Hematopoietic multipotent progenitor cell treated with erythropoietin and hydrocortisone succinate and interleukin-3 and kit ligand, for 15 days (in vitro differentiated cells): ENCODE results near the gene SULT2B1.
"Not testable (repeated sequence)": the region's sequence is repeated elsewhere in the genome, so short reads cannot be mapped to it uniquely, and the experiment has no call there.

Experiments used
- DNase-seq: peaks from one replicate; pipeline ENCODE4 v3.0.0-alpha.2; 2015; ENCODE audit warnings: low spot score

SULT2B1 gene

DNA sequence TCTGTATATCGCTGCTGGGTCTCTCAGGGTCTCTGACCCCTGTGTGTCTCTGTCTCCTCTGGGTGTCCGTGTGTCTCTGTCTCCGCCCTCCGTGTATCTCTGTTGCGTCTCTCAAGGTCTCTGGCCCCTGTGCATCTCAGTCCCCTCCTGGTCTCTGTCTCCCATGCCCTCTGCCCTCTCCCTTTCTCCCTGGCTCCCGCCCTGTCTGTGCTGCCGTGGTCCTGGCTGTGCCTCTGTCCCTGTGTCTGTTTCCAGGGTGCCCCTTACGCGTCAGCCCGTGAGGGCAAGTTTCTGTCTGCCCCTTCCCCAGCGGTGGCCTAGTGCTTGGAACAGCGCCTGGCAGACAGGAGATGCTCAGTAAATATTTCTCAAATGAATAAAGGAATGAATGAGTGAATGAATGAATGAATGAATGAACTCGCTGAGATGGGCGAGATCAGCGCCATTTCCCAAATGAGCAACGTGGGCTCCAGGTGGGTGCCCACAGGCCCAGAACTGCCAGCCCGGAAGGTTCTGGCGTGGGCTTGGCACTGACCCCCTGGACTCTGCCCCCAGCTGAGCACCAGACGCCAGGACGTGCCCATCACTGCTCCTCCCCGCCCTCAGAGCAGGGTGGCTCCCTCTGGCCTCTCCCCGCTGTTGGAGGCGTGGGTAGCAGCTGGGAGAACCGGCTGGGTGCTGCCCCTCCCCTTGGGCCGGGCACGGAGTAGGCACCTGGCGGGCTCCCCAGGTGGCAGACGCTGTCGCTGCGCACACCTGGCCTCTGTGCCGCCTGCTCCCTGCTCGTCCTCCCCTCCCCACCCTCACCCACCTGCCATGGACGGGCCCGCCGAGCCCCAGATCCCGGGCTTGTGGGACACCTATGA, at the start of gene SULT2B1:
SULT2B1 (plus strand) TSS at position 736 of the 866 bp plus-strand sequence; CDS start at position 817, 81 bp downstream.
- no peak for DNase-seq

- no peak for DNase-seq
Observed at GRCh38 chr19:48502350-48503018, 49.5 kb upstream of the SULT2B1 start.

GRCh38 chr19:48506138-48506733, 45.7 kb upstream of the SULT2B1 start:
- peak; percentile 58 for DNase-seq

GRCh38 chr19:48507911-48508439, 44.0 kb upstream of the SULT2B1 start:
- no peak for DNase-seq

DNA sequence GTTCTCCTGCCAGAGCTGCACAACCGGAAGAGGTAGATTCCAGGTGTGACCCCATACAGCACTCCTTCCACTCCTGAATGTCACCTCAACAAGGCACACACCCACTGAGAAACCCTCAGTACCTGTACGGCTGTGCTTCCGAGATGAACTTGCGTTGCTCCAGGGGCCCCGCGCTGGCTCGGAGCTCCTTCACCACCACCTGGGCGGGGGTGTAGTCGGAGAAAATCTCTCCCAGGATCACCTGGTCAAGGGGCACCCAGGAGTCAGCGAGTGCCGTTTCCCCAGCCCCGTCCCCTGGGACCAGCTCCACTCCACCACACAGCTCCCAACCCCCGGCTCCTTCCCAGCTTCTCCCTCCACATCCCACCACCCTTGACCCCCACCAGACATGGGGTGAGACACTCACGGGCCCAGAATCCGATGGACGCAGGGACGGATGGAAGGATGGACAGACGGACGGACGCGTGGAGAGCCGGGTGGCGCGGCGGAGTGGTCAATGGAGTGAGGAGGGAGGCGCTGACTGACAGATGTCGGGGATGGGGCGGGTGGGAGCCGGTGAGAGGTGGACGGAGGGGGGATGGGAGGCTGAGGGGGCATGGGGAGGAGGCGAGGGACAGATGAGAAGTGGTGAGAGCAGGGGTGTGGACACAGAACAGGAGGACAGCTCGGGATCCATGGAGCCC, 43.1 kb upstream of the SULT2B1 start:
- DNase-seq = no peak

DNA sequence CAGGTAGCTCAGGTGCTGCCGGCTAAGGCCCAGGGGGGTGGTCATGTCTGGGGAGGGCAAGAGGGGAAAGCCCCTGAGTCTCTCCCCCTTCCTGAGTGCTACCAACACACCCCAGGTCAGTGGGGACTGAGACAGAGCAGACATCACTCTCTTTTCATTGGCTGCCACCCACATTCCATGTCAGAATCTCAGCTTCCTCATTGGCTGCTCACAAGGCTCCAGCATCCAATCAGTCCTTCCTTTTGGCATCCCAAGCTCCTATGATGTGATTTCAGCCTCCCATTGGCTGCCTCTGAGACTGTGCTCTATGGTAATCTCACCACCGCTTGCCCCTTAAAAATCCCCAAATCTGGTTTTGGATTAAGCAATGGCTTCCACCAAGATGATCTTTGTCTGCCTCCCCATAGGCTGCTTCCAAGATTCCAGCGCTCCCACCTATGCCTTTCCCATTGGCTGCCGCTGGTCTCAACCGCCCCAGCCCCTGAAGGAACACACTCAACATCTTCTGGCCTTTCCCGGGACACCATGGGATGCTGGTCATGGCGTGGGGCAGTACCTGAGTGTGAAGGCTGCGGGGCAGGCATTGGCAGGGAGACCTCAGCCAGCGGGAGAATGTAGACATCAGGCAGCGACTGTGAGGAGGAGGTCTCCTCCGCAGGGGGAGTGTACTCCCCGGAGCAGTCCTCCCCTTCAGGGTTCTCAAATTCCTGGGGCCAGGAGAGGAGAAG, 42.3 kb upstream of the SULT2B1 start:
- no peak for DNase-seq

- peak; percentile 70 for DNase-seq
Observed at GRCh38 chr19:48510421-48511268, 41.3 kb upstream of the SULT2B1 start.

DNA sequence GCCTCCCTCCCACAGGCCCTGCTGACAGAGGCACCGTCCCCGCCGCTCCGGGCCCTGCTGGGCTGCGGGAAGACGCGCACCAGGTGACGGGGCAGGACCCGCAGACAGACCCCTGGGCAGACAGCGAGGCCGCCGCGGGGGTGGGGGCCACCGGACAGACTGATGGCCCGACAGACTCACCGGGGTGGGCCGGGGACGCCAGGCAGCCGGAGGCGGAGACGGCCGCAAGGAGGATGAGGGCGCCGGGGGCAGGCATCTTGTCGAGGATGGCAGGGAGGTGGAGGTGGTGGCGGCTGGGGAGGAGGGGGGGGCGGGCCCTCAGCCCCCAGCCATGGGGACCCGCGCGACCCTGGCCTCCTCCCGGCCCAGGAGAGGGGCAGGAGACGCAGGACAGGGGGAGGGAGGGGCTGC, 40.6 kb upstream of the SULT2B1 start:
- DNase-seq = no peak

- DNase-seq = no peak
Observed at GRCh38 chr19:48511800-48512503, 40.0 kb upstream of the SULT2B1 start, which contains the start of gene LMTK3. Gene LMTK3, minus strand, starts transcription at chr19:48511835. Its CDS starts 259 bp downstream, at chr19:48511576.

- no peak for DNase-seq
Observed at GRCh38 chr19:48512504-48513288, 39.3 kb upstream of the SULT2B1 start.

DNA sequence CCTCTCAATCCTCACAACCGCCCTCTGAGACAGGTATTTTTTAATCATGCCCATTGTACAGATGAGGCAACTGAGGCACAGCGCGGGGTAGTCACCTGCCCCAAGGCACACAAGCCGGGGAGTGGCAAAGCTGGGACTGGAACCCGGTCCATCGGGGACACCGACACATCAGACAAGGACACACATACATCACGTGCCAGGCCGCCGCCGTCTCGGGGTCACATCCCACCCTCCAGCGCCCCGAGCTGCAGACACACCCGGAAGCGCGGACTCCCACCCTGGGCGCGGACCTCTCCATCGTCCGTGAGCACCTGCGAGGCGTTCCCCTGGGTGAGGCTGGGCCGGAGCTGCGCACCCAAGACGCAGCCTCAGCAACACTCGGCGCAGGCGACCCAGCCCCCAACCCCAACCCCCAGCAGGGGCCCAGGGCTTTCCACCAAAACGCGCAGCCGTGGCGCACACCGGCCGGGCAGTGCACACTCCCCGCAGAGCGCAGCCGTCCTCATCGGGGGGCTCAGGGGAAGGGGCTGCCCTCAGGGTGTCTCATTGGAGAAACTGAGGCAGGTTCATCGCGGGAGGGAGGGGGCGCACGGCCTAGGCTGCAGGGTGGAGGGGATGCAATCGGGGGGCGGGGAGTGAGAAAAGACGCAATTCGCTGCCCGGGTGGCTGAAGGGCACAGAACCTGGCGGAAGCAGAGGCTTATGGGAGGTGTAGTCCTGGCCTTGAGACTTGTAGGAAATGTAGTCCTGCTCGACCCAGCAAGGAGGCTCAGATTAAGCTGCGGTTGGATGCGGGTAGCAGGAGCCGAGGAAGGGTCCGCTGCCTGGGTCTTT, 38.5 kb upstream of the SULT2B1 start:
- DNase-seq = no peak

DNA sequence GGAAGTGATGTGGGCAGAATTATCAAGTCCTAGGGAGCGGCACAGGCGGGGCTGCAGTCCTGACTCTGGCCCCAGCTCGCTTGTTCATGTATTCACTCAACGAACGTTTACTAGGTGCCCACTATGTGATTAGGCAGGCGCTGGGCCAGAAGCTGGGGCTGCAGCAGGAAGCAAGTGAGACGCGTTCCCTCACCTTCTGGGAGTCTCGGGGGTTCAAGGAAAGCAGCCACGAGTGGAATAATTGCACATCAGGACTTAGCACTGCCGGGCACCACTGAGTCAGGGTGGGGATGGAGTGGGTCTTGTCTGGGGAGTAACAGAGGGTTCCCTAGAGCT, 37.9 kb upstream of the SULT2B1 start:
- DNase-seq = no peak

DNA sequence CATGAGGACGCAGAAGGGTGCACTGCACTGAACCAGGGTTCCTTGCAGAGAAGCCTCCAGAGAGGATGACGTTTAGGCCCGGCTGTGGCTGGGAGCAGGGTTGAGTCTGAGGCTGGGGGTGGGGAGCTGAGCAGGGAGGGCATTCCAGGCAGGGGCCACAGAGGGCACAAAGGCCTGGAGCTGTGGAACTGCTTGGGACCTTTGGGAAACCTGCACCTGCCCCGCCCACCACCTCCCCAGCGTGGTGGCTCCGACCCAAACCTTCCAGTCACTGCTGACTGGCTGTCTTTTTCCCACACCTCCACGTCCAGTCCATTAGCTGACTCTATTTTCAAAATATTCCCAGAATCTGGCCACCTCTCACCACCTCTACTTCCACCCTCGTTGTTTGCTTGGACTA, 35.4 kb upstream of the SULT2B1 start:
- DNase-seq = no peak

DNA sequence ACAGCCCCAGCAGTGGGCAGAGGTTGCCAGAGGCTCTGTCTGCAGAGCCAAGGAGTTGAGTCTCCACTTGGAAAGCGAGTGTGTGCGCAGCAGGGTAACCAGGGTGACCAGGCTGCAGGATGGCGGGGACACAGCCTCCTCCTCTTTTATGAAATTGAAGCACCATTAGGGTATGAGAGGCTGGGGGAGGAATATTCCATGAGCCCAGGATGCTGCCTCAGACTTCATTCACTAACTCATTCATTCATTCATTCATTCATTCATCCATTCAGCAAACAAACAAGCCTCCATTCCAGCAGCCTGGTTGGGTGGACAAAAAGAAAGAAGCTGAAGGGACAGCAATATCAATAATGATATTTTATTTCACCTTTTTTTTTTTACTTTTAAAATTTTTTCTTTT, 33.8 kb upstream of the SULT2B1 start:
- no peak for DNase-seq

GRCh38 chr19:48519426-48519825, 32.5 kb upstream of the SULT2B1 start:
- not testable (repeated sequence) for DNase-seq

GRCh38 chr19:48520134-48520533, 31.8 kb upstream of the SULT2B1 start:
- no peak for DNase-seq

DNA sequence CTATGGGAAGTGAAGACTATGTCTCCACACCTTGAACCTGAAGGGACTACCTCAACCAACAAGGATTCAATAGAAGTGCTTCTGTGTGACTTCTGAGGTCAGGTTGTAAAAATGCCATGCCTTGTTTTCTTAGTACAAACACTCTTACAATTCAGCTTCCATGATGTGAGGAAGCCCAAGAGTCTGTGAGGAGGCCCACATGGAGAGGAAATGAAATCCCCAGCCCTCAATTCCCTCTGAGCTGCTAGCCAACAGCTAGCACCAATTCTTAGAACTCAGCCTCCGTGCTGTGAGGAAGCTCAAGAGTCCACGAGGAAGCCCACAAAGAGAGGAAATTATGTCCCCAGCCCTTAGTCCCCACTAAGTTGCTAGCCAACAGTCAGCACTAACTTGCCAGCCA, 27.8 kb upstream of the SULT2B1 start:
- no peak for DNase-seq

GRCh38 chr19:48524732-48525131, 27.2 kb upstream of the SULT2B1 start:
- no peak for DNase-seq
